Vagina (tissue), 2 donors: Measurements from ENCODE around the gene PSPC1.

Experiments used
- CTCF ChIP-seq, 3 experiments: fragments of 450-650 bp in 2 of 3; fragments of 200-600 bp in 1 of 3; sonication (generic) in 1 of 3; IDR thresholded peaks; one replicate each; pipeline ENCODE4 v1.5.1; 2017 to 2019; ENCODE audit warnings: antibody characterized with exemption in 3 of 3, mild to moderate bottlenecking in 2 of 3, moderate library complexity in 2 of 3
- POLR2A ChIP-seq, 2 donors: fragments of 450-650 bp; IDR thresholded peaks; one replicate each; pipeline ENCODE4 v1.6.1; 2017; ENCODE audit warnings: antibody characterized with exemption in 2 of 2, mild to moderate bottlenecking in 2 of 2, moderate library complexity in 2 of 2
- POLR2AphosphoS5 ChIP-seq, 2 donors: sonication (generic); formaldehyde crosslinking; IDR thresholded peaks; one replicate each; pipeline ENCODE4 v1.9.0; 2017; ENCODE audit warnings: antibody characterized with exemption in 2 of 2, mild to moderate bottlenecking in 2 of 2, low read depth in 1 of 2; ENCODE audit not compliant: insufficient read depth in 1 of 2

GRCh38 chr13:19663416-19663979 lies 119.2 kb downstream of the PSPC1 start:
- TF ChIP-seq POLR2AphosphoS5 (IDR thresholded peaks at IDR 0.05; ENCODE audit: insufficient read depth in 1 of 2, low read depth in 1 of 2) (no peak), POLR2A (IDR thresholded peaks at IDR 0.05) (no peak), CTCF (IDR thresholded peaks at IDR 0.05) (no peak)
